GM18508 (cell line): Measurements from ENCODE around the gene DOCK1.

Experiments
- ATAC-seq: cut with Tn5 transposase; IDR thresholded peaks from one replicate; pipeline ENCODE4 v1.9.1; 2021; ENCODE audit warnings: moderate number of reproducible peaks; ENCODE audit not compliant: insufficient read depth, unreplicated experiment

The DOCK1 gene

DNA sequence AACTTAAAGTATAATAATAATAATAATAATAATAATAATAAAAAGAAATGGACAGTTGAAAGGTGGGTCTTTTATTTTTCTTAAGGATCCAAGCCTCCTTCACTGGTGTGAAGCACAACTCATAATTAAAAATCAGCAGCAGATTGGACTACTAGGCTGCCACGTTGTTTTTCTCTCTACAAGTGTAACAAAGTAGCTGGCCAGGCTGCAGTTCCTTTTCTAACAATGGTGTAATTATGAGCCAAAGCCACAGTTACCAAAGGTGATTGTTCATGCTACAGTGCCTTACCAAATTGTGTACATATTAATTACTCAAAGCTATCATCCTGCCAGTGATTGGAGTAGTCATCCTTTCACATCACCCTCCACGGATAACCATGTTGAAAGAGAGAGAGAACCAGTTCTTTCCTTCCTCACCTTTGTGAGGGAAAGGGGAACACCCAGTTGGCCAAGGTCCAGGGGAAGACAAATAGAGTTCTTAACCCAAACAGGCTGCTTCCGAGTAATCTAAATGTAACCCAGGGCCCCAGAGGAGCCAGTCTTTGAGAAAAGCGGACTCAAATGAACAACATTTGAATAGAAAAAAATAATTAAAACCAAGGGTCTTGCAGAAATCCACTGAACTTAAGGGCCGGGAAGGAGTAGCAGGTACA is 557.5 kb downstream of the DOCK1 start:
- ATAC-seq: no peak

DNA sequence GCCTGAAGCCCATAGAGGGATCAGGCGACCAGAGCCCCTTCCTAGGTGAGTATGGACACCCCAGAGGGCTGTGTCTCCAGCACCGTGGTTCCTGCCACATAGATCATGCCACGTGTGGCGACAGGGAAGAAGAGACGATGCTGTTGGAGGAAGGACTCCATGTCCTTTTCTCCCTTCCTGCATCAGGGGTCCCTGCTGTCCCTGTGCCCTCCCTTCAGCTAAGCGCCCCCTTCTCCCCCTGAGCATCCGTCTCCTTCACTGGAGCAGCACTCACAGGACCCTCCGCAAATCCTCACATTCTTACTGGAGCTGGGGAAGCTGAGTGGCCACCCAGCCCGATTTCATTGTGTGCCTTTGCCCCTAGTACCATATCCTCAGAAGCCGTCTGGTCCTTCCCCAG is 558.3 kb downstream of the DOCK1 start:
- ATAC-seq: no peak

DNA sequence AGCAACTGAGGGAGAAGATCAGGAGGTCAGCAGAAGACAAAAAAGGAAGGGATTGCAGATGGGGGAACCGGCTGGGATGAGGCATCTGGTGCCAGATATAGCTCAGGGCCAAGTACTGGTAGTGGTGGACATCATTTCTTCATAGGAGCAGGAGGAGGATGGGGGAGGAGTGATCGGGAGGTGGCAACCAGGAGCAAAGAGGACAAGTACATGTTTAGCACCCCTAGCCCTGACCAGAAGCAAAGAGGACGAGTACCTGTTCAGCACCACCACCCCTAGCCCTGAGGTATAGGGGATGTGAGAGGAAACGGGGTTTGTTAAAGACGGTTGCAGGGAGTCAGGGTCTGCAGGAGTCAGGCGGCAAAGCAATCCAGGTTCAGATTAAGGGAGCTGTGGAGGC is 559.3 kb downstream of the DOCK1 start:
- no peak for ATAC-seq

DNA sequence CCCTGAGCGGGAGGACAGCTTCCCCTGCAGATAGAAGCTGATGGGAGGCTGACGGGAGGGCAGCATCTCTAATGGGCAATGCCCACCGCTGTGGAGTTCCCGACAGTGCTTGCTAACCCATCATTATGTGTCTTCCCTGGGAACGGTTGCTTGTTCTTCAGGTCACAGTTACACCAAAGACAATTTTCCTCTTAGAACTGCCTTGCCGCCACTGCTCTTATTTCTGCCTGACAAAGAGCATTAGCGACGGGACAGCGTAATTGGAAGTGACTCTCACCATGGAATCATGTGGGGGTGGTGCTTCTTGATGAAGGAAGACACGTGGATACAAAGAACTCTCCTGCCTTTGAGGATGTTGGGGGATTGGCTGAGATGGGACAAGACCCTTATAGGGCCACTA is 562.6 kb downstream of the DOCK1 start:
- ATAC-seq: no peak

DNA sequence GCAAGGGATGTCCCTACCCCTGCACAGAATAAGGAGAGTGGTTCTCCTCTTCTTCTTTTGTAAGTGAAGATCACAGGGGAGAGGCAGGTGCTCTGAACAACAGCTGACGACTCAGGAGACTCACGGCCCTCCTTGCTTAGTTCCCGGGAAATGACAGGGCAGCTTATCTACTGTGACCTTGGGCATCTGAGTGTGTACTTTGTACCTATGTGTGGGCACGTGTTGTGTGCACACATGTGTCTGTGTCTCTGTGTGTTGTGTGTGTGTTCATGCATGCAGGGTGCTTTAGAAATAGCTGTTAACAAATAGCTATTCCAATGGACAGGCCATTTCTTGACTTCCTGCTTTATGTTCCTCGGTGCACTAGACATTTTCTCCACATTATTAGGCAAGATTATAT is 563.4 kb downstream of the DOCK1 start:
- no peak for ATAC-seq

DNA sequence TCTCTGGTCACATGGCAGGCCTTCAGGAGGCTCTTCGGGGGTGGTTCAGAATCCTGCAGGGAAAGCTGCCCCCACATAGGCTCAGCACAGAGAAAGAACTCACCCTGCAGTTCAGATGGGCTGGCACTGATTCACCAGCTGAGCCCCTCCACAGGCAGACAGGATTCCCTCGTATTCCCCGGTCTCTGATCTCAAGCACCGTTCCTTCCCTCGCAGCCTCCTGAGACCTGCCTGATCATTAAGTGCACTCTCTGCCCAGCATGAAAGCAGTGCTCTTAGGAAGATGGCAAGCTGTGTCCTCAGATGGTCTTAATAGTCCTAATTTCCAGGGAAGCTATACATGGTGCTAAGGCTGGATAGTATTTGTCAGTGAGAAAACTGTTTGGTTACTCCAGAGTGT is 565.7 kb downstream of the DOCK1 start:
- ATAC-seq: no peak

DNA sequence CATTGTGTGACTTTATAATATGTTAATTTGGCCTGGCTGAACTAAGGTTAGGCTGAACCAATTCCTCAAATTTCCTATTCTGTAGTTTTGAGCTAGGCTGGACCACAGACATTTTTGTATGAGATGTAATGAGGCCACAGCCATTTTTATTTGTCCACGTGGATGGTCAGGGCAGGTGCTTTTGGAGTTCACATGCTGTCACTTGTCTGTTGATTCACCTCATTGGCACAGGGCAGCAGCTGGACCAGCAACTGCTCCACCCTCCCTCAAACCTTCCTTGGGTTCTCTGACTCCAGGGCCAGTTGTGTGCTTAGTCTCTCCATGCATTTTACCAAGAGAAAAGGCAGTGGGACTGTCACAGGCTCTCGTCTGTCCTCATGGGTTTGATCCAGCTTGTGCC is 567.7 kb downstream of the DOCK1 start:
- ATAC-seq: no peak

DNA sequence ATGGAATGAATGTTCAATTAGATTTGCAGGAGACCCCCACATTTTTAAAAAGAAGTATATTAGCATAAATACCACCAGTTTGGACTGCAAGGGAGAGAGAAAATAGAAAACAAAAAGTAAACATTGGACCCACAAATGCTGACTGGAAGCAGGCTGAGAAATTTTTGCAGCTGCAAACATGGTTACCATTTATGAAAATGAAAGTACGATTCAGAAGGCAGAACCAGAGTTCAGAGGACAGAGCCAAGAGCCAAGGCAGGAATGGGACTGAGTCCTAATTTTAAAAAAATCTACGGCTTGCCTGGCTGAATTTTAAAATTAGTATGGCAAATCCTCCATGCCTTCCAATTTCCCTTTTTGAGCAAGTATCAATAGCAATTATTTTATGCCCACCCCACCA is 569.3 kb downstream of the DOCK1 start:
- ATAC-seq: no peak

DNA sequence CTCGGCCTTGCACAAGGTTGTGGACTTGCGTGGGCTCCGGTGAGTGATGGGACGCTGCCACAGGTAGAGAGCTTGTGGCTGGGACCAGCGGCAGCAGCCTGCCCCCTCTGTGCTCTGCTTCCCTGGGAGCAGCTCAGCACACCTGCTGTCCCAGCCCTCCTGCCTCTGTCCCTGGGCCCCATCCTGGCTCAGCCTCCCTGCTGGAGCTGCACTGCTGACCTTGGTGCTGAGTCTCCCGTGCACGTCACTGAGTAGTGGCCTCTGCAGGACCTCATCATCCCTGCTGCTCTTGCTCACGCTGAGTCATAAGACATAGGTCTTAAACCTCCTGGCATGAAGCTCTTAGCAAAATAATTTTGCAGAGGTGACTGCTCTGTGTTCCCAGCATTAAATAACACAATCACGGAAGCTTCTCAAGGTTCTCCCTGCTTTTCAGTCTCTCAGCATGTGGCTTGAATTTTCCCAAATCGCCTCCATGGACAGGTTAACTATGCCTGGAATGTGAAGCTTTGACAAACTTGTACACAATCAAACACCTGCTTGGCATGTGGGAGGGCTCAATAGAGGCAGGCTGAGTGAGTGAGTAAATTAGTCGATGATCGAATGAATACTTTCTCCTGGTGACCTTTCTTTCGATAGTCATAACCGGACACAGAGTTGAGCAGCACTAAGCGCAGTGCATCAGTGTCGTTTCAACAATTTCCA is 580.1 kb downstream of the DOCK1 start:
- no peak for ATAC-seq

DNA sequence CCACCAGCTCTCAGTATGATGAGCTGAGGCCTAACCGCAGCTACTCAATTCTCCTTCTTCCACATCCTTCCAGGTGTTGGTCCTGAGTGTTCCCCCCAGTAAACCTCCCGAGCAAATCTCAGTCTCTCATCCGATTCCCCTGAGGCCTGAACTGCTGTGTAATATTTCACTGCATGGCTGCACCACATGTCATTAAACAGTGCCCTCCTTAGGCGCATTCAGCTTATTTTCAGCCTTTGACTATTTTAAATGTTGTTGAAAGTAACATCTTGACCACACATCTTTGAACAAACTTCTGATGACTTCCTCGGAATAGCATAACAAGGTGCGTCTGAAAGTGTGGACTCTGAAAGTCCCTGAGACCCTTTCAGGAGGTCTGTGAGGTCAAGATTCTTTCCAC is 581.1 kb downstream of the DOCK1 start:
- ATAC-seq: no peak

DNA sequence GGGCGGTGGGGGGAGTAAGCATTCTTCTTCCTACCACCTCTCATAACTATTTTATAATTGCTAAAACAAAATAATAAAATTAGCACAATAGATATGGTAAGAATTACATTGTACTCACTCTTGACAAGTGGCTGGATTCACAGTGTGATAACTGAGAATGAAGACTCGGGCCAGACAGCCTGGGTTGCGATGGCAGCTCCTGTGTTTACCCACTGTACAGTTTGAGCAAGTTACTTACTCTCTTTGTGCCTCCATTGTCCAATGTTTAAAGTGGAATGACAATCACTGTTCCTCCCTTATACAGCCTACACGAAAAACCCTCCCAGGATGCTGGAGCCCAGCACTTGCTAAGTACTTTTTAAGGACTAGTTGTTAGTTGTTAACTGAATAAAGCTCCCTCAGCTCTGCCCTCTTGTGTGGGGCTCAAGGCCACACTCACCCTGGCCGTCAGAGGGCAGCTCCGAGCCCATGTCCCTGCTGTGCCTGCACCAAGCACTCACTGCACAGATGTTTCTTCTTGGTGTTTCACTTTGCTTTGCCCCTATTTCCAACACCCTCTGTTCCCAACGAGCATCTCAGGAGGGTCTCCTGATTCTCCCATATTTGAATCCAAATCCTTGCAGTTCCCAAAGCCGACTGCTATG is 587.5 kb downstream of the DOCK1 start:
- no peak for ATAC-seq

DNA sequence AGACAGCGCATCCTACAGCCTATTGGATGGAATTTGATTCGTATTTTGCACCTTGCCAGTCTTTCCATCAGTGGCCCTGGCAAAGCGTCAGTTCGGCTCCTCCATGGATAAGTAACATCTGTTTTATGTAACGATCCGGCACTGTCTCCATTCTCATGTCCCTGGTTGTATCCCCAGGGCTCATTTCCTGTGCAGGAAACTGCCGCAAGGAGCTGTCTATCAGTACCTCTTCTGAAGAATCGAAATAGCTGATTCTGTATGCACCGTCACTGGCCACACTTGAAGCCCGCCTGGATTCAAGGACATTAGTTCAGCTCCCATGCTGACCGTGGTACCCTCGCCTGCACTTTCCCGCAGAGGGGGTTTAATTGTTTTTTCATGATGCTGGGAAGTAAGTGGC is 590.8 kb downstream of the DOCK1 start:
- ATAC-seq: no peak

DNA sequence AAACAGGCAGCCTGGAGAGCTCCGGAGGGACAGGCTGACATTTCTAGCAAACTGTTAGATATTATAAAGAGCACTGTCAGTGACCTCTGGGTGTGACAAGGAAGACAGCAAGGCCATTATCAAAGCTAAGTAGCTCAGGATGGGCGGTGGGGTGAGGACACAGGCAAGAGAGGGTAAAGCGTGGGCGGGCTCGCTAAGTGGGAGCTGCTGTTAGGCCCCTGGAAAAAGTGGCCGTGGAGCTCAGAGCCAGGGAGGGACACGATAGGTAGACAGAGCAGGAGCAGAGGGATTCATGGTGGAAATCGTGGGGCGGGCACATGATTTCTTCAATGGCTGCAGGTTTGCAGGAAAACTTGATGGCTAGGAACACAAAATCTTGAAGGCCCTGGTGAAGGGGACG is 592.5 kb downstream of the DOCK1 start:
- no peak for ATAC-seq

DNA sequence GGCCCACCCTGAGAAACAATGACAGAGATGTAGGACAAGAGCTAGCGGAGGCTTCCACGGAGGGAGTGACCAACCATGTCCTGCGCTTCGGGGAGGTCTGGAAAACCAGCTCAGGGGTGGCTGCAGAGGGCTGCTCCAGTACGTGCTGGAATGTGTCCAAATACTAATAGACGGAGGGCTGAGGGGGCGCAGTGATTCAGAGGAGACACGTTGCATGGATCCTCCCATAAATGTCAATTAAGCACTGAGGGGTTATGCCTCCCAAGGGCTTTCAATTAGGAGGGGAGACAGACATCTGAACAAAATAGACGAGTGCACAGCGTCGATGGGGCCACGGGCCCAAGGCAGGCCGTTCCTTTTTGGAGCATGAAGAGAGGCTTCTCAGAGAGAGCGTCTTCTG is 592.9 kb downstream of the DOCK1 start:
- ATAC-seq: no peak

DNA sequence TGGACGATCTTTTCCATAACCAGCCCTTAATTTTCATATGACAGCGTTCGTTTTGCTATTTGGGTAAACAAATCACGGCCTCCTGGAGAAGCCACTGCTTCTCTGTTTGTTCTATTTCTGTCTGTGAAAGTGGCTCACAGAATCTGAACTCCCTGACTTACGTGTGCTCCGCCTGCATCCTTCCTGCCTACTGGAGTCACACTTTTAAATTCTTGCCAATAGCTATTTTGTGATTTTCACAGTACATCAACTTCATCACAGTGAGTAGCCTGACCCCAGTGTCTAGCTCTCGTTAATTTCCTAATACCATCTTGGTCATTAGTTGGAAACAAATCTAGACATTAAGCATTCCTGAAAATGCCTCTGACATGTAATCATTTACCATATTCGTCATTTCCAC is 594.9 kb downstream of the DOCK1 start:
- ATAC-seq: no peak
